Tibial nerve (tissue), 4 donors: ENCODE measurements around the gene METTL22.

Source experiments
- CTCF ChIP-seq, 5 experiments: fragments of 200-600 bp in 3 of 5; fragments of 450-650 bp in 2 of 5; sonication (generic) in 3 of 5; IDR thresholded peaks; one replicate each; pipeline ENCODE4 v1.5.1; 2016 to 2019; ENCODE audit warnings: antibody characterized with exemption in 5 of 5, mild to moderate bottlenecking in 3 of 5, moderate library complexity in 2 of 5
- EP300 ChIP-seq, 2 donors: sonication (generic); formaldehyde crosslinking; IDR thresholded peaks; one replicate each; pipeline ENCODE4 v1.6.1; 2017; ENCODE audit warnings: antibody characterized with exemption in 2 of 2, mild to moderate bottlenecking in 1 of 2
- POLR2A ChIP-seq, 2 donors: fragments of 450-650 bp; IDR thresholded peaks; one replicate each; pipeline ENCODE4 v1.6.1; 2017; ENCODE audit warnings: antibody characterized with exemption in 2 of 2, mild to moderate bottlenecking in 2 of 2, moderate library complexity in 2 of 2

- TF ChIP-seq CTCF (IDR thresholded peaks at IDR 0.05) (no peak), POLR2A (IDR thresholded peaks at IDR 0.05) (no peak), EP300 (IDR thresholded peaks at IDR 0.05) (no peak)
These were observed 15.9 kb upstream of the METTL22 start for GRCh38 chr16:8605554-8605953.
